SJSA1 (cell line): ENCODE results near the gene MKRN2. TPM values are rescaled to one million over a fixed set of nuclear protein-coding genes. Genes with fewer than 3 reads are reported as not detected.
A peak's percentile ranks its signal among the peaks of the same experiment; 100 is the strongest.
"Not testable (repeated sequence)": the region's sequence is repeated elsewhere in the genome, so short reads cannot be mapped to it uniquely, and the experiment has no call there.

Source experiments
- DNase-seq, 2 experiments: peaks; one replicate each; pipeline ENCODE4 v3.0.0-alpha.2; 2015 to 2020; ENCODE audit warnings: low spot score in 2 of 2, low read depth in 1 of 2
- H3K27ac ChIP-seq: fragments of 250-450 bp; sonication (Bioruptor Pico); 2 replicates; pipeline ENCODE4 v1.5.1; 2020; ENCODE audit warnings: mild to moderate bottlenecking, moderate library complexity
- H3K27me3 ChIP-seq: fragments of 250-450 bp; sonication (Bioruptor Pico); replicated peaks from 2 replicates; pipeline ENCODE4 v1.5.1; 2020; ENCODE audit warnings: mild to moderate bottlenecking, moderate library complexity
- H3K36me3 ChIP-seq: fragments of 250-450 bp; sonication (Bioruptor Pico); 2 replicates; pipeline ENCODE4 v1.5.1; 2020; ENCODE audit warnings: mild to moderate bottlenecking
- H3K4me1 ChIP-seq: fragments of 250-450 bp; sonication (Bioruptor Pico); replicated peaks from 2 replicates; pipeline ENCODE4 v1.6.1; 2021; ENCODE audit warnings: mild to moderate bottlenecking
- H3K4me3 ChIP-seq: fragments of 250-450 bp; sonication (Bioruptor Pico); 2 replicates; pipeline ENCODE4 v1.5.1; 2020; ENCODE audit warnings: mild to moderate bottlenecking
- H3K9me3 ChIP-seq: fragments of 250-450 bp; sonication (Bioruptor Pico); replicated peaks from 2 replicates; pipeline ENCODE4 v1.5.1; 2020; ENCODE audit warnings: mild to moderate bottlenecking
- total RNA-seq: library from RNA; depleted of rRNA; stranded (reverse); fragments of >200 nt; shearing (Covaris generic); gene quantifications from 2 replicates; pipeline ENCODE4 v1.2.3, GENCODE V29; 2014

Gene MKRN2
- total RNA-seq, 1 experiment from 2014 or later = 40.0 TPM

- H3K9me3 ChIP-seq = no peaks in the 10 kb centered on the region
- no peak overlapping the region for H3K27ac ChIP-seq
- no peaks in the 10 kb centered on the region for H3K27me3 ChIP-seq
- H3K4me1 ChIP-seq = no peaks in the 10 kb centered on the region
- DNase-seq = no peak
- H3K36me3 ChIP-seq = peaks cover 78% of the 10 kb centered on the region
- no peak overlapping the region for H3K4me3 ChIP-seq
Measured at GRCh38 chr3:12613250-12613649, 56.4 kb downstream of the MKRN2 start.

DNA sequence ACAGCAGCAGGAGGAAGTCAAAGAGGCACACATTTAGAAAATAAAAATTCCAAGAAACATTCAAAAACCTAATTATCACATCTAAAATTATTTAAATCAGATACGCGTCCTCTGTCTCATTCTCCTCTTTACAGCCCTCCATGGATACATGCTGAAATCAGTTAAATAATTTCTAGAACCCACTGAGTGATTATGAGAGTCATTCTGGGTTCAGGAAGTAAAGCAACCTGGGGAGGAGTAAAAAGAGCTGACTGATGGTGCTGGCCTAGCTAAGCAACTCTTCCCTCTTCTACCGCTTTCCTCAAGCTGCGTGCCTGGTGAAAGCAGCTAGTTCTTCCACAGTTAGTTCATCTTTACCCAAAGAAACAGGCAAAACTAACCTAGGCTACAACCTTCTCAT, 58.4 kb downstream of the MKRN2 start:
- DNase-seq = no peak
- no peak overlapping the region for H3K27ac ChIP-seq

GRCh38 chr3:12618426-12618825, 61.5 kb downstream of the MKRN2 start:
- DNase-seq = no peak
- no peaks in the 10 kb centered on the region for H3K27me3 ChIP-seq
- no peak overlapping the region for H3K27ac ChIP-seq
- H3K4me3 ChIP-seq = no peak overlapping the region
- peaks cover 46% of the 10 kb centered on the region for H3K36me3 ChIP-seq
- H3K4me1 ChIP-seq = no peaks in the 10 kb centered on the region
- no peaks in the 10 kb centered on the region for H3K9me3 ChIP-seq

More for the DNA sequence above, 58.4 kb downstream of the MKRN2 start:
- H3K27me3 ChIP-seq = no peaks in the 10 kb centered on the region
- no peak overlapping the region for H3K4me3 ChIP-seq
- peaks cover 64% of the 10 kb centered on the region for H3K36me3 ChIP-seq
- H3K9me3 ChIP-seq = no peaks in the 10 kb centered on the region
- no peaks in the 10 kb centered on the region for H3K4me1 ChIP-seq

DNA sequence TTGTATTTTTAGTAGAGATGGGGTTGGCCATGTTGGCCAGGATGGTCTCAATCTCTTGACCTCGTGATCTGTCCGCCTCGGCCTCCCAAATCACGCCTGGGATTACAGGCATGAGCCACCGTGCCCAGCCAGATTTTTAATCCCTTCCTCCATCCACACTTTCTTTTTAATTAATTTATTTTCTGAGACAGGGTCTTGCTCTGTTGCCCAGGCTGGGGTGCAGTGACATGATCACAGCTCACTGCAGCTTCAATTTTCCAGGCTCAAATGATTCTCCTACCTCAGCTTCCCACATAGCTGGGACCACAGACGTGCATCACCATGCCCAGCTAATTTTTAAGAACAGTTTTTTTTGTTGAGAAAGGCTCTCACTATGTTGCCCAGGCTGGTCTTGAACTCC, 63.4 kb downstream of the MKRN2 start:
- Histone ChIP-seq H3K4me1 (peaks cover 2% of the 10 kb centered on the region; the same call in 1 of the 2 replicates), H3K27ac (no peak overlapping the region), H3K9me3 (no peaks in the 10 kb centered on the region), H3K4me3 (no peak overlapping the region), H3K36me3 (peaks cover 29% of the 10 kb centered on the region), H3K27me3 (no peaks in the 10 kb centered on the region)
- no peak for DNase-seq

- no peak overlapping the region for H3K4me3 ChIP-seq
Measured at GRCh38 chr3:12620729-12621128, 63.8 kb downstream of the MKRN2 start.

DNA sequence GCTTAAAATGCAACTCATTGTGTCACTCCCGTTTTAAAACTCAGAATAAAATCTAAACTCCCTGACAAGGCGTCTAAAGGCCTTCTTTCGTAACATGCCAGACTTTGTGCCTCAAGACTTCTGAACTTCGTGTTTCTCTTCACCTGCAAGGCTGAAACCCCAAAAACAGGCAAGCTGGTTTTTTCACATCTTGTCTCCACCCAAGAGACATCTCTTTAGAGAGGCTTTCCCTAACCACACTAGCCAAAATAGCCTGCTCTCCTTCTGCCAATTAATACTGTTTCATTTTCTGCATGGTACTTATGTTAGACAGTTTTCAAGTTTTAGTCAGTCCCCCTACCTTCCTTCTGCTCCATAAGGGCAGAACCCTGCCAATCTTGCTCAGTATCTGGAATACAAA, 65.4 kb downstream of the MKRN2 start:
- peaks cover 11% of the 10 kb centered on the region for H3K36me3 ChIP-seq
- H3K27ac ChIP-seq = no peak overlapping the region
- H3K27me3 ChIP-seq = no peaks in the 10 kb centered on the region
- peaks cover 5% of the 10 kb centered on the region; the same call in 1 of the 2 replicates for H3K4me1 ChIP-seq
- no peaks in the 10 kb centered on the region for H3K9me3 ChIP-seq
- H3K4me3 ChIP-seq = no peak overlapping the region
- DNase-seq = no peak

More at GRCh38 chr3:12620729-12621128, 63.8 kb downstream of the MKRN2 start:
- Histone ChIP-seq H3K27me3 (no peaks in the 10 kb centered on the region), H3K4me1 (peaks cover 5% of the 10 kb centered on the region; the same call in 1 of the 2 replicates), H3K9me3 (no peaks in the 10 kb centered on the region), H3K27ac (no peak overlapping the region), H3K36me3 (peaks cover 25% of the 10 kb centered on the region)
- no peak for DNase-seq

- H3K36me3 ChIP-seq = no peaks in the 10 kb centered on the region
- no peaks in the 10 kb centered on the region for H3K27me3 ChIP-seq
- no peaks in the 10 kb centered on the region for H3K9me3 ChIP-seq
Measured at GRCh38 chr3:12624056-12624455, 67.2 kb downstream of the MKRN2 start.

DNA sequence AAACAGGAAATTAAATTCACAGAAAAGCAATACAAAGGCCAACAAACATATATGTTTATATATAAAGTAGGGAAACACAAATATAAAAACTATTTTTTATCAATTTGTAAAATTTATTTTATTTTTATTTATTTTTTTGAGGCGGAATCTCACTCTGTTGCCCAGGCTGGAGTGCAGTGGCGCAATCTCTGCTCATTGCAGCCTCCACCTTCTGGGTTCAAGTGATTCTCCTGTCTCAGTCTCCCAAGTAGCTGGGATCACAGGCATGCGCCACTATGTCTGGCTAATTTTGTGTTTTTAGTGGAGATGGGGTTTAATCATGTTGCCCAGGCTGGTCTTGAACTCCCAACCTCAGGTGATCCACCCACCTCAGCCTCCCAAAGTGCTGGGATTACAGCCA, 68.1 kb downstream of the MKRN2 start:
- not testable (repeated sequence) for H3K27me3 ChIP-seq, H3K36me3 ChIP-seq, DNase-seq, H3K4me3 ChIP-seq, H3K9me3 ChIP-seq, H3K27ac ChIP-seq
- peaks cover 14% of the 10 kb centered on the region for H3K4me1 ChIP-seq

More at GRCh38 chr3:12624056-12624455, 67.2 kb downstream of the MKRN2 start:
- DNase-seq = no peak
- H3K4me3 ChIP-seq = no peak overlapping the region
- no peak overlapping the region for H3K27ac ChIP-seq
- peaks cover 5% of the 10 kb centered on the region; the same call in 1 of the 2 replicates for H3K4me1 ChIP-seq

GRCh38 chr3:12627370-12627769, 70.5 kb downstream of the MKRN2 start:
- Histone ChIP-seq H3K36me3 (no peaks in the 10 kb centered on the region; the same call in 1 of the 2 replicates), H3K27me3 (no peaks in the 10 kb centered on the region), H3K4me3 (no peak overlapping the region), H3K9me3 (no peaks in the 10 kb centered on the region), H3K4me1 (peaks cover 22% of the 10 kb centered on the region), H3K27ac (no peak overlapping the region)
- no peak for DNase-seq

DNA sequence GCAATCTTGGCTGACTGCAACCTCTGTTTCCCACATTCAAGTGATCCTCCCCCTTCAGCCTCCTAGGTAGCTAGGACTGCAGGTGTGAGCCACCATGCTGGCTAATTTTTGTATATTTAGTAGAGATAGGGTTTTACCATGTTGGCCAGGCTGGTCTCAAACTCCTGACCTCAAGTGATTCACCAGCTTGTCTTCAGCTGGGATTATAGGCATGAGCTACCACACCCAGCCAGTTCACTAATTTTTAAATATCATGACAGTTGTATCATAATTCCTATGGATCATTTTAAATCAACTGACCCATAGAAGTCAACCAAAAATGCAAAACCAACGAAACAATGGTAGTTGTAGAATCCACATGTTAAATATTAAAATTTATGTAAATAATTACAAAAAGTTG, 71.9 kb downstream of the MKRN2 start:
- Histone ChIP-seq H3K27ac (no peak overlapping the region), H3K36me3 (peaks cover 2% of the 10 kb centered on the region; the same call in 1 of the 2 replicates), H3K27me3 (no peaks in the 10 kb centered on the region)

GRCh38 chr3:12629560-12629959, 72.7 kb downstream of the MKRN2 start:
- peak in 1 of 2 experiments; percentile 15 for DNase-seq
- Histone ChIP-seq H3K36me3 (peaks cover 2% of the 10 kb centered on the region; the same call in 1 of the 2 replicates), H3K9me3 (no peaks in the 10 kb centered on the region), H3K27ac (no peak overlapping the region), H3K4me1 (peaks cover 22% of the 10 kb centered on the region), H3K27me3 (no peaks in the 10 kb centered on the region), H3K4me3 (no peak overlapping the region)

More for the DNA sequence above, 71.9 kb downstream of the MKRN2 start:
- DNase-seq = no peak
- Histone ChIP-seq H3K9me3 (no peaks in the 10 kb centered on the region), H3K4me1 (peaks cover 22% of the 10 kb centered on the region), H3K4me3 (no peak overlapping the region)

GRCh38 chr3:12630292-12630691, 73.4 kb downstream of the MKRN2 start:
- no peaks in the 10 kb centered on the region for H3K9me3 ChIP-seq
- H3K27me3 ChIP-seq = no peaks in the 10 kb centered on the region
- DNase-seq = no peak
- H3K36me3 ChIP-seq = peaks cover 2% of the 10 kb centered on the region; the same call in 1 of the 2 replicates
- no peak overlapping the region for H3K4me3 ChIP-seq
- H3K27ac ChIP-seq = no peak overlapping the region
- H3K4me1 ChIP-seq = peaks cover 20% of the 10 kb centered on the region

DNA sequence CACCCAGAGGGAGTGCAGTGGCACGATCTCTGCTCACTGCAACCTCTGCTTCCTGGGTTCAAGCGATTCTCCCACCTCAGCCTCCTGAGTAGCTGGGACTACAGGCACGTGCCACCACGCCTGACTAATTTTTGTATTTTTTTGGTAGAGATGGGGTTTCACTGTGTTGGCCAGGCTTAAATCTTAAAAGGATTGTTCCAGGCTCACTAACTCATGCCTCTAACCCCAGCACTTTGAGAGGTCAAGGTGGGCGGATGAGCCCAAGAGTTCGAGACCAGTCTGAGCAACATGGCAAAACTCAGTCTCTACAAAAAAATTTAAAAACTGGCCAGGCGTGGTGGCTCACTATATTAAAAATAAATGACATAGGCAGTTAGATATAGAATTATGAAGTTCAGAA, 74.0 kb downstream of the MKRN2 start:
- not testable (repeated sequence) for H3K27me3 ChIP-seq, H3K4me3 ChIP-seq, H3K27ac ChIP-seq, DNase-seq, H3K36me3 ChIP-seq, H3K9me3 ChIP-seq
- peaks cover 16% of the 10 kb centered on the region for H3K4me1 ChIP-seq

GRCh38 chr3:12632523-12632922, 75.6 kb downstream of the MKRN2 start:
- no peaks in the 10 kb centered on the region for H3K27me3 ChIP-seq

GRCh38 chr3:12633108-12633507, 76.2 kb downstream of the MKRN2 start:
- Histone ChIP-seq H3K27me3 (no peaks in the 10 kb centered on the region), H3K4me1 (peaks cover 16% of the 10 kb centered on the region), H3K9me3 (no peaks in the 10 kb centered on the region), H3K4me3 (no peak overlapping the region), H3K27ac (no peak overlapping the region), H3K36me3 (peaks cover 2% of the 10 kb centered on the region; the same call in 1 of the 2 replicates)
- no peak for DNase-seq

More at GRCh38 chr3:12632523-12632922, 75.6 kb downstream of the MKRN2 start:
- H3K4me3 ChIP-seq = no peak overlapping the region
- H3K9me3 ChIP-seq = no peaks in the 10 kb centered on the region
- peaks cover 16% of the 10 kb centered on the region for H3K4me1 ChIP-seq
- no peak overlapping the region for H3K27ac ChIP-seq
- no peak for DNase-seq
- H3K36me3 ChIP-seq = peaks cover 2% of the 10 kb centered on the region; the same call in 1 of the 2 replicates
